Measurements from ENCODE around the gene FUT4. TPM values are rescaled to one million over a fixed set of nuclear protein-coding genes. Genes with fewer than 3 reads are reported as not detected.
"Not testable (repeated sequence)": the region's sequence is repeated elsewhere in the genome, so short reads cannot be mapped to it uniquely, and the experiment has no call there.

Gene FUT4
- total RNA-seq, 2 donors from 2014 or later: 5.4 to 5.5 TPM

DNA sequence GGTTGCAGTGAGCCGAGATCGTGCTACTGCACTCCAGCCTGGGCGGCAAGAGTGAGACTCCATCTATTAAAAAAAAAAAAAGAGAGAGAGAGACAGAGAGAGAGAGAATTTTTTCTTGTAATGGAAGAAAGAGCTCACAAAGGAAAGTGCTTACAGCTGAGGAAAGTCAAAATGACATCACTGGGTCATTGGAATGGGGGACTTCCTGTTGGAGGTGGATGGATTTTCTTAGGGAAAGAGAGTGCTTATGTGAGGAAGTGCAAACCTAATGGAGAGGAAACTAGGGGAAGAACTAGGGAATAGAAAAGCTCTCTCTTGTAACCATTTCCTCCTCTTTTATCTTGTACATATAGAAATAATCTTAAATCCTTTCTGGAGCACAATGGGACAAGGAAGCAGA is 17.1 kb downstream of the FUT4 start:
- H3K4me3 Mint-ChIP-seq: no peak overlapping the region
- no peaks in the 10 kb centered on the region for H3K9me3 Mint-ChIP-seq
- DNase-seq (no peak), ATAC-seq (replicated peaks in 1 of 2) (no peak)
- H3K27ac Mint-ChIP-seq: no peak overlapping the region
- no peaks in the 10 kb centered on the region for H3K27me3 Mint-ChIP-seq (ENCODE audit: low read depth)
- H3K4me1 Mint-ChIP-seq (ENCODE audit: low read depth): no peaks in the 10 kb centered on the region
- H3K36me3 Mint-ChIP-seq (ENCODE audit: insufficient read depth in 2 of 2): no peaks in the 10 kb centered on the region

DNA sequence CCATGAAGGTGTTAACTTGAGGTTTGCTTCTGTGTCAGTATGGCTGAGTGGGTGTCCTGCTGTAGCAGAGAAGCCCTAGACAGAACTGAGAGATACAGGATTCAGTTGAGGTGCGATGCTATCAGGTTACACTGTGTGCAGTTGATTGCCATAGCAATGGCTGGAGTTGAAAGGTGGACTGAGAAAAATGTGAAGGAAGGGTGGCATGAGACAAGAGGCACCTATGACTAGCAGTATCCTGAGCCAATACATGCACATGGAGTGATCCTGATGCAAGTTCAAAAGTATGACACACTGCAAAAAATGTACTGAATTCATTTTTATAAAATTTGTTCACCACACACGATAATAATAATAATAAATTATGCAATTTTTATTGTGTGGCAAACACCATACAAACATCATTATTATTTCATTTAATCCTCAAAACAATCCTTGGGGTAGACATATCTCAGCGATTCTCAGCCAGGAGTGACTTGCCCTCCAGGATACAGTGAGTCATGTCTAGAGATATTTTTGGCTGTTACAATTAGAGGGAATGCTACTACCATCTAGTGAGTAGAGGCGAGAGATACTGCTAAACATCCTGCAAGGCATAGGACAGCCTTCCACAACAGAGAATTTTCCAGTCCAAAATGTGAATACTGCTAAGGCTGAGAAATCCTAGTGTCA is 19.6 kb downstream of the FUT4 start:
- ATAC-seq (replicated peaks in 1 of 2) (no peak), DNase-seq (no peak)
- H3K9me3 Mint-ChIP-seq: no peaks in the 10 kb centered on the region
- no peaks in the 10 kb centered on the region for H3K36me3 Mint-ChIP-seq (ENCODE audit: insufficient read depth in 2 of 2)
- no peaks in the 10 kb centered on the region for H3K4me1 Mint-ChIP-seq (ENCODE audit: low read depth)
- no peak overlapping the region for H3K4me3 Mint-ChIP-seq
- H3K27ac Mint-ChIP-seq: no peak overlapping the region
- no peaks in the 10 kb centered on the region for H3K27me3 Mint-ChIP-seq (ENCODE audit: low read depth)

DNA sequence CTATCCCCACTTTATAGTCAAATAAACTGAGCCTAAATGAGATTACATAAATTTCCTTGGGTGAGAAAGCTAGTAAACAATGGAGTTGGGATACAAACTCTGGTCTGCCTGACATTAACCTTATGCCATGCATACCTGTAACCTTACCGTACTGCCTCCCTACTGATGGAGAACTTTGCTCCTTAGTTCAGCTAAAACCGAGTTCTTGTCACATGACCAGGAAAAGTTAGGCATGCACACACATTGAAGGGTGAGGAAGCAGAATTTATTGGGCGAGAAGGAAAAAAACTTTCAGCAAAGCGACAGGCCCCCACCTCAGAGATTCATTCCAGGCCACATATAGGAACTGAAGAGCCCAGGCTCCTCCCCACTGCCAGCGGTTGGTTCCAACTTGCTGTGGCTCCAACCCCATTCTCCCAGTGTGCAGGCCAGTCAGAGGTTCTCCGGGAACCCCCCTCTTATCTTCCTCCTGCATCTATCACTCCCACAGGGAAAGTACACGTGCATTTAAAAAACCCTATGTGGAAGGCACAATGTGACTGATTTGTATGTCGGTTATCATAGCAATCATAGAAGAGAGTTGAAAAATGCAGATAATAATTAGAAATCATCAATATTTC is 20.2 kb downstream of the FUT4 start:
- ATAC-seq (replicated peaks in 1 of 2) (no peak), DNase-seq (no peak)
- no peaks in the 10 kb centered on the region for H3K27me3 Mint-ChIP-seq (ENCODE audit: low read depth)
- no peaks in the 10 kb centered on the region for H3K9me3 Mint-ChIP-seq
- H3K4me1 Mint-ChIP-seq (ENCODE audit: low read depth): no peaks in the 10 kb centered on the region
- no peaks in the 10 kb centered on the region for H3K36me3 Mint-ChIP-seq (ENCODE audit: insufficient read depth in 2 of 2)
- no peak overlapping the region for H3K27ac Mint-ChIP-seq
- no peak overlapping the region for H3K4me3 Mint-ChIP-seq

DNA sequence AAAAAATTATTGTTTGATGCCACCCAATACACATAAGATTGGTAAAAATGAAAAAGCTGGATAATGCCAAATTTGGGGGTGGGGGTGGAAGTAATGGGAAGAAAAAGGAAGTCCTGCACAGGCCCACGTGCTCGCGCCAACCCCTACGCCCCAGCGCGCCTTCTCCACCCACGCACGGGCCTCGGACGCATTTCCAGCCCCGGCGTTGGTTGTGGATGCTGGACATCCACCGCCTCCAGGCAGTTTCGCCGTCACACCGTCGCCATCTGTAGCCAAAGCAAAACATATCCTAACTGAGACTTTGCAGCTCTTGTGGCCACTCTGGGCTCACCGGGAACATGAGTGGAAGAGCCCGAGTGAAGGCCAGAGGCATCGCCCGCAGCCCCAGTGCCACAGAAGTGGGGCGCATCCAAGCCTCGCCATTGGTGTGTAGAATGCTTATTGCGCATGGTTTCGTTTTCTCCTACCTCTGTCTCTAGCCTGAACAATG is 23.5 kb downstream of the FUT4 start, which contains the start of gene PIWIL4:
Gene PIWIL4, plus strand, starts transcription at position 188 of the 490 bp plus-strand sequence. Its CDS starts 151 bp downstream, at position 339.
- Mint-ChIP-seq H3K4me1 (ENCODE audit: low read depth) (no peaks in the 10 kb centered on the region), H3K27ac (no peak within 1 kb of the TSS), H3K36me3 (ENCODE audit: insufficient read depth in 2 of 2) (no peaks in the 10 kb centered on the region), H3K9me3 (no peaks in the 10 kb centered on the region), H3K27me3 (ENCODE audit: low read depth) (no peaks in the 10 kb centered on the region), H3K4me3 (no peak within 1 kb of the TSS)
- ATAC-seq (replicated peaks in 1 of 2) (no peak), DNase-seq (no peak)

DNA sequence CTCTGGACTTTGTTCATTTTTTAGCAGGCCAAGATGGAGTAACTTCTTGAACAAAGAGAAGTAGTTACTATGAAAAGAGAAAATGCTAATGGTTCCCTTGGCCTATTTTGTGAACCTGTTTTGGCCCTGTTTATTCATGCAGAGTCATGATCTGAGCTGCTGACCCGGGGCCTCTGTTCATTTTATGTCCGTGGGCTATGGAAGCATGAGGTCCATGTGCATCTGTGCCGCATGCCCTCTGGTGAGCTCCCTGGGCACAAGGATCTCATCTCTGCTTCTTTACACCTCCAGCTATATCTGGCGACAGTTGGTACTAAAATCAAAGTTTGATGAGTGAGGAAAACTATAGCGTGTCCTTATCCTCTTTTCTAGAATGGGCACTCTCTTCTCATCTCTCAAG is 24.5 kb downstream of the FUT4 start:
- Mint-ChIP-seq H3K36me3 (ENCODE audit: insufficient read depth in 2 of 2) (no peaks in the 10 kb centered on the region), H3K9me3 (no peaks in the 10 kb centered on the region), H3K27ac (no peak overlapping the region), H3K27me3 (ENCODE audit: low read depth) (no peaks in the 10 kb centered on the region), H3K4me1 (ENCODE audit: low read depth) (no peaks in the 10 kb centered on the region), H3K4me3 (no peak overlapping the region)
- DNase-seq (no peak), ATAC-seq (replicated peaks in 1 of 2) (no peak)

DNA sequence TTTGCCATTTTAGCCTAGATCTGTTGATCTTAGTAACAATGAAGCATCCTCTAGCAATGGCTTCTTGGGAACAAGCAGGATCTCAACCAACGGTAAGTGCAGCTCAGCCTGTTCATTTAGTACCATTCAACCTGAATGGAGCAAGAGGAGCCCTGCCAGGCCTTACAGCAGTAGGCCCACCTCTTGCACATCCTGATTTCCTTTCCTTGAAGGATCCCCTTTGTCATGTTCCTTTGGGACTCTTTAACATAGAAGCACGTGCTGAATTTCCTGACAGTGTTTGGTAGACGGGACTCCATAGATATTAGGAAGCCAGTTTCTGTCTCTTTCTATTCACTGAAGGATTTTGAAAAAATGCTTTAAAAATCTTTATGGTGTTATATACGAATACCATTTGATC is 25.0 kb downstream of the FUT4 start:
- Mint-ChIP-seq H3K4me1 (ENCODE audit: low read depth) (no peaks in the 10 kb centered on the region), H3K36me3 (ENCODE audit: insufficient read depth in 2 of 2) (no peaks in the 10 kb centered on the region), H3K27me3 (ENCODE audit: low read depth) (no peaks in the 10 kb centered on the region), H3K27ac (no peak overlapping the region), H3K4me3 (no peak overlapping the region), H3K9me3 (no peaks in the 10 kb centered on the region)
- DNase-seq: no peak
- no peak for ATAC-seq (replicated peaks in 1 of 2)

DNA sequence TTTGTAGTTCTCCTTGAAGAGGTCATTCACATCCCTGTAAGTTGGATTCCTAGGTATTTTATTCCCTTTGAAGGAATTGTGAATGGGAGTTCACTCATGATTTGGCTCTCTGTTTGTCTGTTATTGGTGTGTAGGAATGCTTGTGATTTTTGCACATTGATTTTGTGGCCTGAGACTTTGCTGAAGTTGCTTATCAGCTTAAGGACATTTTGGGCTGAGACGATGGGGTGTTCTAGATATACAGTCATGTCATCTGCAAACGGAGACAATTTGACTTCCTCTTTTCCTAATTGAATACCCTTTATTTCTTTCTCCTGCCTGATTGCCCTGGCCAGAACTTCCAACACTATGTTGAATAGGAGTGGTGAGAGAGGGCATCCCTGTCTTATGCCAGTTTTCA is 29.3 kb downstream of the FUT4 start:
- not testable (repeated sequence) for H3K27me3 Mint-ChIP-seq (ENCODE audit: low read depth); H3K4me3 Mint-ChIP-seq; H3K27ac Mint-ChIP-seq; H3K4me1 Mint-ChIP-seq (ENCODE audit: low read depth); H3K36me3 Mint-ChIP-seq (ENCODE audit: insufficient read depth in 2 of 2); DNase-seq; H3K9me3 Mint-ChIP-seq; ATAC-seq (replicated peaks in 1 of 2)

DNA sequence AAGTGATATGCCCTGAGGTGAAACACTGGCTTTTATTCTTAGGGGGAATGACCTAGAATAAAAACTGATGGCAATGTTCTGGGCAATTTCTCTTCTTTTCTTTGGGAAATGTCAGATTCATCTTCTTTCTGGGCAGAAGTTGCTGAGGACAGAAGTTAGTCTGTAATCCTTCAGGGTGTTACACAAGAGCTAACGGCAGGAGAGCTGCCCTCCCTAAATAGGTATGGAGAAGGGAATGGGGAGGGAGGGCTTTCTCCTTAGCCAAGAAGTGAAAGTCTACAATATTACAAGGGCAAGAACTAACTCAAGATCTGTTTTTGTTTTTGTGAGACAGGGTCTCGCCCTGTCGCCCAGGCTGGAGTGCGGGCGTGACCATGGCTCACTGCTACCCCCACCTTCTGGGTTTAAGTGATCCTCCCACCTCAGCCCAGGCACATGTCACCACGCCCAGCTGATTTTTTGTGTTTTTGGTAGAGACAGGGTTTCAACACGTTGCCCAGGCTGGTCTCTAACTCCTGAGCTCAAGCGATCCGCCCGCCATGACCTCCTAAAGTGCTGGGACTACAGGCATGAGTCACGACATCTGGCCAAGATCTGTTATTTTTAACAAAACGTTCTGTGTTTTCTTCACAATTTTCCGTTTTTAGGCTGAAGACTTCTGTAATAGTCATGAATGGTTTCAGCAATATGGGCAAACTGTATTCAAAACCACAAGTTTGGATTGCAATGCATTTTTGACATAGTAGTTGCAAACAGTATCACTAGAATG is 30.7 kb downstream of the FUT4 start:
- Mint-ChIP-seq H3K4me1 (ENCODE audit: low read depth) (no peaks in the 10 kb centered on the region), H3K36me3 (ENCODE audit: insufficient read depth in 2 of 2) (no peaks in the 10 kb centered on the region), H3K27ac (no peak overlapping the region), H3K27me3 (ENCODE audit: low read depth) (no peaks in the 10 kb centered on the region), H3K9me3 (no peaks in the 10 kb centered on the region), H3K4me3 (no peak overlapping the region)
- DNase-seq: no peak
- no peak for ATAC-seq (replicated peaks in 1 of 2)

DNA sequence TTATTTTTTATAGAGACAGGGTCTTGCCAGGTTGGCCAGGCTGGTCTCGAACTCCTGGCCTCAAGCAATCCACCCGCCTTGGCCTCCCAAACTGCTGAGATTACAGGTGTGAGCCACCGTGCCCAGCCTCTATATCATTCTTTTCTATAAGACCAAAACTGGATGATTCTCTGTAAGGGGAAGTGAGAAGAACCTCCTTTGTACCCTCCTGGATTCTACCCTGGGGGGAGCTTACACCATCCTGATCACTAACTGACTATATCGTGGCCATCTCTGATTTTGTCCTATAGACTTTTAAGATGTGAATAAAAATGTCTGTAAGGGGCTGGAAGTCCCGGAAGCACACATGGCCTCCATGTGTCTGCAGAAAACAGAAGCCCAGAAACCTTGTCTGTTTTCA is 32.6 kb downstream of the FUT4 start:
- H3K9me3 Mint-ChIP-seq: no peaks in the 10 kb centered on the region
- DNase-seq: no peak
- no peaks in the 10 kb centered on the region for H3K27me3 Mint-ChIP-seq (ENCODE audit: low read depth)
- H3K27ac Mint-ChIP-seq: no peak overlapping the region
- ATAC-seq (replicated peaks in 1 of 2): no peak
- H3K36me3 Mint-ChIP-seq (ENCODE audit: insufficient read depth in 2 of 2): no peaks in the 10 kb centered on the region
- no peak overlapping the region for H3K4me3 Mint-ChIP-seq
- no peaks in the 10 kb centered on the region for H3K4me1 Mint-ChIP-seq (ENCODE audit: low read depth)

DNA sequence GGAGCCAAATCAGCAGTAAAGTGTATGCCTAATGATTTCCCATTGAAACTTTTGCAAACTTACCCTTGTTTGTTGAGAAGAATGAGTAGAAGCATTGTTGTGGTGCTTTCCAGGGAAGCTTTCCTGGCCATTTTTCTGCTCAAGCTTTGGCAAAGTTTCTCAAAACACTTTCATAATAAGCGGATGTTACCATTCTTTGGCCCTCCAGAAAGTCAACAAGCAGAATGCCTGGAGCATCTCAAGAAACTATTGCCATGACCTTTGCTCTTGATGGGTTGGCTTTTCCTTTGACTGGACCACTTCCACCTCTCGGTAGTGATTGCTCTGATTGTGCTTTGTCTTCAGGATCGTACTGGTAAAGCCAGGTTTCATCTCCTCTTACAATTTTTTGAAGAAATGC is 34.1 kb downstream of the FUT4 start:
- Mint-ChIP-seq H3K4me1 (ENCODE audit: low read depth) (no peaks in the 10 kb centered on the region), H3K9me3 (no peaks in the 10 kb centered on the region), H3K4me3 (no peak overlapping the region), H3K27me3 (ENCODE audit: low read depth) (no peaks in the 10 kb centered on the region), H3K36me3 (ENCODE audit: insufficient read depth in 2 of 2) (no peaks in the 10 kb centered on the region), H3K27ac (no peak overlapping the region)
- ATAC-seq (replicated peaks in 1 of 2): no peak
- DNase-seq: no peak

DNA sequence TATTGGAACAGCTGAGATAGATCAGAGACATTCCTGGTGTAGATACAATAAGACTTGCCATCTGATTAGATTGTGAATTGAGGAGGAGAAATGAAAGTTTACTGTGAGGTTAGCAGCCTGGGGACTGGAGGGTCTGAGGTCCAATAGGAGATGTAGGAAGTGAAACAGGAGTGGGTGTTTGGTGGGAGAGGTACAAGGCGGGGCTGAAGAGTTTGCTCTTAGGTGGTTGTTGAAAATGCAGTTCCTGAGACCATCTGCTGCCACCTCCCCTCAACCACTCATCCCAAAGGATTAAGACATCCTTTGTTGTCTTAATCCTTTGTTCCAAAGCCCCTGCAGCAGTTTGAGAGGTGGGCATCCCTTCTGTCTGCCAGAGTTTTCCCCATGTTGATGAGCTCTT is 38.2 kb downstream of the FUT4 start:
- H3K4me3 Mint-ChIP-seq: no peak overlapping the region
- no peaks in the 10 kb centered on the region for H3K36me3 Mint-ChIP-seq (ENCODE audit: insufficient read depth in 2 of 2)
- ATAC-seq (replicated peaks in 1 of 2) (no peak), DNase-seq (no peak)
- H3K9me3 Mint-ChIP-seq: no peaks in the 10 kb centered on the region
- H3K27me3 Mint-ChIP-seq (ENCODE audit: low read depth): no peaks in the 10 kb centered on the region
- H3K4me1 Mint-ChIP-seq (ENCODE audit: low read depth): no peaks in the 10 kb centered on the region
- peak overlapping the region; percentile 36 for H3K27ac Mint-ChIP-seq

DNA sequence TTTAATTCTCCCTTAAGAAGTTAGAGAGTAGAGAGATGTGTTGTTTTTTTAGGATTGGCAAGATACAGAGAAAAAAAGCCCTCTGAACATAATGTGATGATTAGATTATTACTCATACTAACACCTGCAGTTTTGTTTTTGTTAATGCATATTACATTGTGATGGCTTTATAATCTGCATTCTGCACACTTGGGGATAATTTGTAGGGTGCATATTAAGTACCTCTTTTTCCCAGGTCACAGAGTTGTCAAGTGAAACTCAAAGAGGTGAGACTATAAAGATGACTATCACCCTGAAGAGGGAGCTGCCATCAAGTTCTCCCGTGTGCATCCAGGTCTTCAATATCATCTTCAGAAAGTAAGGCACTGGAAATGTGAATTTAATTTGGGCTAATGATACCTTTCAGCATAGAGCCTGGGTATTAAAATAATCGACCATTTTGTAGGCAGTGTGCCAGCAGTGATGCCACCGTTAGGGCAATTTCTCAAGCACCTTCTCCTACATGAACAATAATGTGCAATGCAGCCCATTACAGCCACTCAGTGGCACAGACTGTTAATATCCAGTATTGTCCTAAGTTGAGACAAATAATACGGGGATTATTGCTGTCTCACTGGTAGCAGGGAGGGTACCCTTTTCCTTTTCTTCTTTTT is 39.6 kb downstream of the FUT4 start:
- no peak overlapping the region for H3K4me3 Mint-ChIP-seq
- no peaks in the 10 kb centered on the region for H3K9me3 Mint-ChIP-seq
- no peaks in the 10 kb centered on the region for H3K4me1 Mint-ChIP-seq (ENCODE audit: low read depth)
- DNase-seq (no peak), ATAC-seq (replicated peaks in 1 of 2) (no peak)
- H3K27ac Mint-ChIP-seq: no peak overlapping the region
- no peaks in the 10 kb centered on the region for H3K27me3 Mint-ChIP-seq (ENCODE audit: low read depth)
- no peaks in the 10 kb centered on the region for H3K36me3 Mint-ChIP-seq (ENCODE audit: insufficient read depth in 2 of 2)

DNA sequence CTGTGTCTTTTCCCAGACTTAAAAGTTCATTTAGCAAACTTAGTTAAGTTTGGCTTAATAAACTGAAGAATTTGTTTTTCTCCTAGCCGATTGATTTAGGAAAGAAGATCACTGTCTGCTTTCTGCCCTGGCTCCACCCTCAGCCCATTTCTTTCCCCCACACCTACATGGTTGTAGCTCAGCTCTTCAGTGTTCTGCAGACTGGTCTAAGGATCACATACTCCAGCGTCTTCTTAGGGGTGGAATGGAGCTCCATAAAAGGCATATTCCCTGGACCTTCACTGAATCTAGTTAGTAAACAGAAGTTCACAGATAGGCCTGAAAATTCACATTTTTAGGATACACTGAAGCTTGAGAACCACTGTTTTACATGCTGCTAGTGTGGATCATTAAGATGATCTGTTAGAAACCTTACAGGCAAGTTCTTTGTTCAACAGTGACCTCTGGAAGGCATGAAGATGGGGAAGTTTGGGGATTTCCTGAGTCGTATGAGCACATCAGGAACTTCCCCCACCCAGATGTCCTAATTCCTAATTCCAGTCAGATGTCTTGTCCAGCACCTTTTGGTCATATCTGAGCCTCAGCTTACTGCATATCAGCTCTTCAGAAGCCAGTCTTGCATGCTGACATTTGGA is 40.3 kb downstream of the FUT4 start:
- Mint-ChIP-seq H3K36me3 (ENCODE audit: insufficient read depth in 2 of 2) (no peaks in the 10 kb centered on the region), H3K4me1 (ENCODE audit: low read depth) (no peaks in the 10 kb centered on the region), H3K9me3 (no peaks in the 10 kb centered on the region), H3K4me3 (no peak overlapping the region), H3K27me3 (ENCODE audit: low read depth) (no peaks in the 10 kb centered on the region), H3K27ac (peak overlapping the region; percentile 11)
- ATAC-seq (replicated peaks in 1 of 2): no peak
- DNase-seq: no peak

Data from activated T-cell treated with anti-CD3 and anti-CD28 coated beads, Interleukin-2, amount 50 U/mL, for 72 hours (primary cell).